Measurements from ENCODE around the gene TMEM187. TPM values are rescaled to one million over a fixed set of nuclear protein-coding genes. Genes with fewer than 3 reads are reported as not detected.
A peak's percentile ranks its signal among the peaks of the same experiment; 100 is the strongest.

TMEM187 gene
- total RNA-seq, 1 donor, result 7.5 TPM

DNA sequence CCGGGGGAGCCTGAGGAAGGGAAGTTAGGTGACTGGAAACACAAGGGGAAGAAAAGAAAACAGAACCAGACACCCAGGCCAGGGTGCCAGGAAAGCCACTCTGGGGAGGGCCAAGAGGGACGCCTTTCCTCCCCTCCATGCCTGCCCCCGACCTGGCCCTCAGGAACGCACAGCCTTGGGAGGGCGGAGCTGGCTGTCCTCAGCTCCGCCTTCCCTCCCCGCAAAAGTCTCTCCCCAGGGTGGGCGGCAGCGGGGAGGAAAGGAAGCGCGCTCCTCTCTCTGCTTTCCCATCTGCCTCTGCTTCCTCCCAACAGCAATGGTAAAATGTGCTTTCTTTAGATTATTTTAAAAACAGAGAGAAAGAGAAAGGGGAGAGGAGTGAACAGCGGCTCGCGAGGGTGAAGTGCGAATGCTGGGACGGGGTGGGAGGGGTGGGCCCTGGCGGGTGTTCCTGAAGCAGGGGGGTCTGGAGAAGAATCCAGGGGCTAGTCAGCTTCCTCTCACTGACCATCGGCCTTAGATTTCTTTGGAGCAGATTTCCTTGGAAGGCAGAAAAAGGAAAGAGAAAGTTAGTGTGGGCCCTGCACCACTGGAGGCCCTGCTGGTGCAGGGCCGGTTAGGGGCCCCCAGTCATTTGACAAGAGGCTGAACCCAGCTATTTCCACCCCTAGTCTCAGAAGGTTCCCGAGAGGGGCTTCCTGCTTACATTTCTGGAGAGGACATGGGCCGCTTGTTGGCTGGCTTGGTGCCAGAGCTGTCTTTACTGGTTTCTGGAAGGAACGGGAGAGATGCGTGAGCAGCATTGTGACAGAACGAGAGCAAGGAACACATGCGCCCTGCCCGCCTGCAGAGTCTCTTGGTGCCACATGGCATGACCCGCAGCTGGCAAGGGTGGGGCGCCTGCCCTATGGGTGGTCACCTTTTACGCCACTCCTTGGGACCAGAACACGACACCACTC is 23.4 kb upstream of the TMEM187 start:
- TF ChIP-seq, protein P1, sequence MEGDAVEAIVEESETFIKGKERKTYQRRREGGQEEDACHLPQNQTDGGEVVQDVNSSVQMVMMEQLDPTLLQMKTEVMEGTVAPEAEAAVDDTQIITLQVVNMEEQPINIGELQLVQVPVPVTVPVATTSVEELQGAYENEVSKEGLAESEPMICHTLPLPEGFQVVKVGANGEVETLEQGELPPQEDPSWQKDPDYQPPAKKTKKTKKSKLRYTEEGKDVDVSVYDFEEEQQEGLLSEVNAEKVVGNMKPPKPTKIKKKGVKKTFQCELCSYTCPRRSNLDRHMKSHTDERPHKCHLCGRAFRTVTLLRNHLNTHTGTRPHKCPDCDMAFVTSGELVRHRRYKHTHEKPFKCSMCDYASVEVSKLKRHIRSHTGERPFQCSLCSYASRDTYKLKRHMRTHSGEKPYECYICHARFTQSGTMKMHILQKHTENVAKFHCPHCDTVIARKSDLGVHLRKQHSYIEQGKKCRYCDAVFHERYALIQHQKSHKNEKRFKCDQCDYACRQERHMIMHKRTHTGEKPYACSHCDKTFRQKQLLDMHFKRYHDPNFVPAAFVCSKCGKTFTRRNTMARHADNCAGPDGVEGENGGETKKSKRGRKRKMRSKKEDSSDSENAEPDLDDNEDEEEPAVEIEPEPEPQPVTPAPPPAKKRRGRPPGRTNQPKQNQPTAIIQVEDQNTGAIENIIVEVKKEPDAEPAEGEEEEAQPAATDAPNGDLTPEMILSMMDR (IDR thresholded peaks at IDR 0.05; ENCODE audit: insufficient read depth, low read length), result no peak
- no peak overlapping the region for H3K4me3 ChIP-seq (ENCODE audit: low read depth, low read length)
- DNase-seq (ENCODE audit: low read depth), result no peak

DNA sequence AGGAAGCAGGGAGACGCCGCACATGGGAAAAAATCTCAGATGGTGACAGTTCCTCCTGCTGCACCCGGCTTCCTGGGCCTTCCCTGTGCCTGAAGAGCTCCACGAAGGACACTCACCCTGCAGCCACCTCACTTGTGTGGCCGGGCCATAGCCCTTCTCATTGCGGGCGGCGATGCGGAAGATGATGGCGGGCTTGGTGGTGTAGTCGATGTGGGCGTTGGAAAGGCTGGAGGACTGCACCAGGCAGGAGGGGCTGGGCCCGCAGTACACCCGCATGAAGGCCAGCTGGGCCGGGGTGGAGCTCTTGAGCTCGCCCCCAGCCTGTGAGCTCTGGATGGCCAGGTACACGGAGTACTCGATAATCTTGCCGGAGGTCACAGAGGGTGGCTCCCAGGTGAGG is 22.4 kb upstream of the TMEM187 start:
- H3K4me3 ChIP-seq (ENCODE audit: low read depth, low read length), result no peak overlapping the region
- DNase-seq (ENCODE audit: low read depth), result no peak
- TF ChIP-seq, protein P1 (IDR thresholded peaks at IDR 0.05; ENCODE audit: insufficient read depth, low read length), result no peak

DNA sequence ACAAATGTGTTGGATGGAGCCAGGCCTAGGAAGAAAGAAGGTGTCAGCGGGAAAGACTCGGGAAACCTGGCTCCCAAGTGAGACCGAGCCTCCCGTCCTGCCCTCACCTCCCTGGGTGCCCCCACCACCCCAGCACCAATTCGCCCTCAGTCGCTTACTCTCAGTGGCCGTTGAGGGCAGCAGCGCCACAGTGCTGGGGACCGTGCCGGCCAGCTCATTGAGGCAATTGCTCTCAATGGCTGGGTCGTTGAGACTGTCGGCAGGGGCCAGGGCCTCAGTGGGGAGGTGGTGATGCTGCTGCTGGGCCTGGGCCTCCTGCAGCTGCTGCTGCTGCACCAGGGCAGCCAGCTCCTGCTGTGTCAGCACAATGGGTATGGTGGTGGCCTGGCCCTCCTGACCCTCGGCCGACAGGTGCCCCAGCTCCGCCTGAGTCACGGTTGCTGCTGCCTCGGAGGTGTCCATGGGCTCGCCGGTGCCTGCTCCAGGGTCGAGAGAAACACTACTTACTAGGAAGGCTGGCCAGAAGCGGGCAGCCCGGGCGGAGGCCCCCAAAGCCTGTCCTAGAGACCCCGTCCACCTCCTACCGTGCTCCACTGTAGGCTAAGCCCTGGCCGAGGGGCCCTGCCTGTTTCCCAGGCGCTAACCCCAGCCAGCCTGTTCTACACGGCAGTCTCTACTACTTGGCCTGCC is 20.7 kb upstream of the TMEM187 start:
- TF ChIP-seq, protein P1 (IDR thresholded peaks at IDR 0.05; ENCODE audit: insufficient read depth, low read length), result no peak
- H3K4me3 ChIP-seq (ENCODE audit: low read depth, low read length), result no peak overlapping the region
- DNase-seq (ENCODE audit: low read depth), result no peak

DNA sequence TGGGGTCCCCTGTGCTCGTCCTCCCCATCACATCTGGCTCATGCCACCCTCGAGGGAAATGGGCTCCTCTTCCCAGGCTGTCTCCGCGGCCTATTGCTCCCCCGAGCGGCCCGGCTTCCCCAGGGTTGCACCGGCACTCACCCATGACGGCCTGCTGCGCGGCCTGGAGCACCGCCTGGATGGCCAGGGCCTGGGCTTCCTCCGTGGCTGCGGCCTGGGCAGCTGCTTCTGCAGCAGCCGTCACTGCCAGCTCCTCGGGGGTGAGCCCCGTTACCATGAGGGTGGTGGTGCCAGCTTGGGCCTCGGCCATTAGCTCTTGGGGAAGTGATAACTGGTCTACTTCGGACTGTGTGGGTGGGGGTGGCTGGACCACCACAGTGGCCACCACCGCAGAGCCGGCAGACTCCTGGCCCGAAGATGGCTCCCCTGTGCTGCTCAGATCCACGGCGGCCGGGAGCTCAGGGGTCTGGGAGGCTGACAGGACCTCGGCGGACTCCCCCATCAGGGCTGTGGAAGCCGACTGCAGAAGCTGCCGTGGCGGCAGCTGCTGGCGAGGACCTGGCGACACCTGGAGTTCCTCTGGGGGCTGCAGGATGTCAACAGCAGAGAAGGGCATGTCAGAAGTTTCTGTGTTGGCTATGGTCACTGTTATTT is 20.1 kb upstream of the TMEM187 start:
- TF ChIP-seq, protein P1 (IDR thresholded peaks at IDR 0.05; ENCODE audit: insufficient read depth, low read length), result no peak
- DNase-seq (ENCODE audit: low read depth), result no peak
- no peak overlapping the region for H3K4me3 ChIP-seq (ENCODE audit: low read depth, low read length)

DNA sequence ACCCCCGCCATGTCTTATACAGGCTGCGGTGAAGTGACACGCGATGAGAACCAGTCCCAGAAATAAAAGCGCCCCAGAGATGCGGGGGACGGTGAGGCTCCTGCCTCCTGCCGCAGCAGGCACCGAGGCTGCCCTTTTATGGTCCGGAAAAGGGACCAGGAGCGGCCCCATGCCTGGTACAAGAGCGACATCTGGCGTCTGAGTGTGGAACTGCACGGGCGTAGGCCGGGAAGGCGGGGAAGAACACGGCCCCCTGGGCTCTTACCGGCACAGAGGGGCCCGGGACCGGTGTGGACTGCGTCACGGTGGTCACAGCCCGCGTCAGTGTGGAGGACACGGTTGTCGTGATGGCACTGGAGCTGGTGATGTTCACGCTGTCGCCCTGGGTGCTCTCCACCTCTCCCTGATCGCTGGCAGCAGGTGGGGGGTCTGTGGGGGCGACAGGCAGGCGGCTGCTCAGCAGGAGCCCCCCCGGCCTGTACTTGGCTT is 19.2 kb upstream of the TMEM187 start:
- peak; percentile 58 for DNase-seq (ENCODE audit: low read depth)
- no peak overlapping the region for H3K4me3 ChIP-seq (ENCODE audit: low read depth, low read length)
- TF ChIP-seq, protein P1 (IDR thresholded peaks at IDR 0.05; ENCODE audit: insufficient read depth, low read length), result peak; percentile 96

DNA sequence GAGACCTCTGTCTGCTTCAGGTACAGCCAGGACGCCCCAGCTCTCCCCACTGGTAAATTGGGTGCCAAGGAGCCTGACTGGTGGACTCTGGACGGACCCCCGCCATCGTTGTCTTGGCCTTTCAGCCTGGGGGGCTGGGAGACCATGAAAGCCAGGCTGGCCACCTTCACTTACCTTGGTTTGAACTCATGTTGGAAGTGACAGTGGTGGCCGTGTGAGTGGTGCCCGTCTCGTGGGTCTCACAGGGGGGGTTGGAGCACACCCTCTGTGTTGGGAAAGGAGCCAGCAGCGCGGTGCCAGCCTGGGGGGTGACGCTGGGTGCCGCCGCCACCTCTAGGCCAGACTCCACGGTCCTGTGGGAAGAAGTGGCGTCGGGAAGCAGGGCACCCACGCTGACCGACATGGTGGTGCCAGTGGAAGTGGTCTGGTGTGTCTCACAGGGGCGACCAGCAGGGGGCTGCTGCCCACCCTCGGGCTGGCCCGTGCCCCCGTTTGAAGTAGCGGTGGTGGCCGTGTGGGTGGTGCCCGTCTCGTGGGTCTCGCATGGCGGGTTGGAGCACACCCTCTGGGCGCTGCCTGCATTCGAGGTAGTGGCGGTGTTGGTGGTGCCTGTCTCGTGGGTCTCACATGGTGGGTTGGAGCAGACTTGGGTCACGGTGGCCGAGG is 18.5 kb upstream of the TMEM187 start:
- no peak for DNase-seq (ENCODE audit: low read depth)
- no peak overlapping the region for H3K4me3 ChIP-seq (ENCODE audit: low read depth, low read length)
- TF ChIP-seq, protein P1 (IDR thresholded peaks at IDR 0.05; ENCODE audit: insufficient read depth, low read length), result no peak

All from fibroblast of the aortic adventitia (primary cell).